Aorta (tissue), 5 donors: ENCODE data around the gene CCDC124. TPM values are rescaled to one million over a fixed set of nuclear protein-coding genes. Genes with fewer than 3 reads are reported as not detected.

ENCODE experiments used
- ATAC-seq: fragments of 200-7000 bp; cut with Tn5 transposase; one replicate; pipeline ENCODE4 v1.9.1; 2022; ENCODE audit warnings: moderate library complexity; ENCODE audit not compliant: low FRiP score
- DNase-seq, 2 donors: peaks; one replicate each; pipeline ENCODE4 v3.0.0-alpha.2; 2020
- H3K27ac ChIP-seq, 2 donors: one replicate each; pipeline ENCODE4 v1.5.1; 2013; ENCODE audit warnings: low read length in 2 of 2, mild to moderate bottlenecking in 2 of 2, moderate library complexity in 2 of 2, control low read depth in 1 of 2, inconsistent platforms in 1 of 2, low read depth in 1 of 2
- H3K27me3 ChIP-seq, 2 donors: one replicate each; pipeline ENCODE4 v1.6.1; 2013; ENCODE audit warnings: control low read depth in 1 of 2, low read length in 1 of 2, mild to moderate bottlenecking in 1 of 2, moderate library complexity in 1 of 2; ENCODE audit not compliant: insufficient read depth in 2 of 2, control insufficient read depth in 1 of 2
- H3K36me3 ChIP-seq, 2 donors: one replicate each; pipeline ENCODE4 v1.6.1; 2013; ENCODE audit warnings: control low read depth in 1 of 2, low read length in 1 of 2, mild to moderate bottlenecking in 1 of 2; ENCODE audit not compliant: insufficient read depth in 2 of 2, control insufficient read depth in 1 of 2
- H3K4me1 ChIP-seq, 2 donors: one replicate each; pipeline ENCODE4 v1.6.1; 2013; ENCODE audit warnings: low read length in 2 of 2, control low read depth in 1 of 2, mild to moderate bottlenecking in 1 of 2, moderate library complexity in 1 of 2; ENCODE audit not compliant: insufficient read depth in 2 of 2, control insufficient read depth in 1 of 2
- H3K4me3 ChIP-seq, 2 donors: one replicate each; pipeline ENCODE4 v1.5.1; 2013; ENCODE audit warnings: low read length in 2 of 2, control low read depth in 1 of 2, mild to moderate bottlenecking in 1 of 2
- H3K9me3 ChIP-seq: one replicate; pipeline ENCODE4 v1.6.1; 2013; ENCODE audit warnings: mild to moderate bottlenecking, low read length; ENCODE audit not compliant: control insufficient read depth
- WGBS, 2 donors: extraction: QIAGEN DNeasy Blood & Tissue Kit; methylation state at CpG; one replicate each; pipeline ENCODE4 v1.1.7; 2013; 5-methylcytosine and 5-hydroxymethylcytosine counted together
- intact Hi-C, 2 donors: fragments of 100-400 bp; cut with DNase I; formaldehyde crosslinking; loops; one replicate each; pipeline versions ENCODE4 v1.14.2 to v1.15.0; 2022
- polyA plus RNA-seq, 2 donors: library from polyadenylated mRNA; stranded (reverse); fragments of 200-250 nt; gene quantifications; one replicate each; pipeline ENCODE4 v1.2.3, GENCODE V29; 2013
- total RNA-seq, 2 donors: library from RNA; stranded (reverse); fragmentation: NEBNext Ultra II Directional; extraction: Animal tissue kit (Norgen Biotek cat#: 25700); gene quantifications; one replicate each; pipeline ENCODE4 v1.2.1, GENCODE V29; 2021
- donor health status: healthy with polysubstance abuse.
- donor health status: Bipolar disorder and iron deficiency.
- donor health status: DM: no; HTN: no; CAD: no.
- donor health status: DM: no; HTN: no; CAD: no.
- donor health status: DM: yes; HTN: yes; CAD: no.

CCDC124 gene
- total and polyA plus RNA-seq, 4 donors = 48.9 to 162 (median 90.7) TPM

GRCh38 chr19:17988161-17988560 is 55.3 kb downstream of the CCDC124 start:
- Histone ChIP-seq H3K4me1 (no peaks in the 10 kb centered on the region), H3K9me3 (no peaks in the 10 kb centered on the region), H3K36me3 (no peaks in the 10 kb centered on the region), H3K4me3 (no peak overlapping the region), H3K27ac (no peak overlapping the region), H3K27me3 (no peaks in the 10 kb centered on the region)
- WGBS, 2 donors = 87 to 90% methylated on average over 13 of the region's 13 CpGs
- DNase-seq = no peak
- intact Hi-C loops = no loop called here
- ATAC-seq = no peak

GRCh38 chr19:17989425-17990094 is 56.7 kb downstream of the CCDC124 start:
- ATAC-seq (no peak), DNase-seq (no peak)
- H3K27me3 ChIP-seq = no peaks in the 10 kb centered on the region
- H3K9me3 ChIP-seq = no peaks in the 10 kb centered on the region
- intact Hi-C loops = no loop called here
- H3K27ac ChIP-seq = no peak overlapping the region
- WGBS, 2 donors = 85 to 86% methylated on average over 16 of the region's 16 CpGs
- H3K36me3 ChIP-seq = no peaks in the 10 kb centered on the region
- H3K4me3 ChIP-seq = no peak overlapping the region
- no peaks in the 10 kb centered on the region for H3K4me1 ChIP-seq

DNA sequence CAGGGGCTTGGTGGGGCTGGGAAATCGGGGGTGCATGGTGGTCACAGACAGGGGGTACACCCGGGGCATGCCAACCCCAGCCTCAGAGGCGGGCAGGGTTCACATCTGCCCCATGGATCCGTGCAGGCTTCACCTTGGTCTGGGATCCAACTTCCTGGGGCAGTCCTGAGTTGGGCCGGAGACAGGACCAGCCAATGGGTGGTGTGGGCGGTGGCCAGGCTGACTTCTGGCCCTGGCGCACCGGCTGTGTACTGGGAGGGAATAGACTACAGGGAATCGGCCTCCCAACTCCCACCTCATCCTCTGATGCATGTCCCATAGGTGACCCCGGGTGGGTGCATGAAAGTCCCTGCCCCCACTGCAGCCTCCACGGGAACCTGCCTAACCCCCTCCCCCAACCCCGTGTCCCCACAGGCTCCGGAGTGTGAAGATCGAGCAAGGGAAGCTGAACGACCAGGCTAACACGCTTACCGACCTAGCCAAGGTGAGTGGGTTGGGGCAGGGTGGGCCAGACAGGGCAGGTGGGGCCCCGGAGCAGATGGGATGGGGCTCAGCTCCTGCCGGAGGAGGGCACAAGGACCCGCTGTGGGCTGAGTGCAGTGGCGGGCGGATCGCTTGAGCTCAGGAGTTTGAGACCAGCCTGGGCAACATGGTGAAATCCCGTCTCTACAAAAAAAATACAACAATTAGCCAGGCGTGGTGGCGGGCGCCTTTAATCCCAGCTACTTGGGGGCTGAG is 60.4 kb downstream of the CCDC124 start:
- Histone ChIP-seq H3K27ac (no peak overlapping the region), H3K9me3 (no peaks in the 10 kb centered on the region), H3K27me3 (no peaks in the 10 kb centered on the region), H3K4me1 (no peaks in the 10 kb centered on the region), H3K36me3 (no peaks in the 10 kb centered on the region), H3K4me3 (no peak overlapping the region)
- DNase-seq = no peak
- intact Hi-C loops = no loop called here
- ATAC-seq = no peak
- WGBS, 2 donors = 73 to 74% methylated on average over 25 to 27 of the region's 27 CpGs

Other genes with a start within 250 kb of the CCDC124 start
- gene UNC13A, start 244.7 kb upstream of the CCDC124 start, total RNA-seq = 1 to 10 TPM; 2.4 to 2.8 TPM
- 1 to 10 TPM in 1 of 2 donors, under 1 TPM in 1; 0.38 to 1.3 TPM for gene UNC13A, start 244.7 kb upstream of the CCDC124 start, polyA plus RNA-seq
- 10 to 100 TPM; 53.6 to 60.1 TPM for gene MAP1S, start 213.5 kb upstream of the CCDC124 start, total RNA-seq
- 10 to 100 TPM in 1 of 2 donors, 1 to 10 TPM in 1; 9.9 to 18.9 TPM for gene MAP1S, start 213.5 kb upstream of the CCDC124 start, polyA plus RNA-seq
- gene FCHO1, start 181.5 kb upstream of the CCDC124 start, total RNA-seq = 1 to 10 TPM; 2.9 to 6.9 TPM
- 1 to 10 TPM; 1.5 to 1.6 TPM for gene FCHO1, start 181.5 kb upstream of the CCDC124 start, polyA plus RNA-seq
- gene B3GNT3, start 137.9 kb upstream of the CCDC124 start, total RNA-seq = 1 to 10 TPM in 1 of 2 donors, under 1 TPM in 1; 0.42 to 1.9 TPM
- gene B3GNT3, start 137.9 kb upstream of the CCDC124 start, polyA plus RNA-seq = 1 to 10 TPM in 1 of 2 donors, not detected in 1; 4.5 TPM
- gene INSL3, start 111.5 kb upstream of the CCDC124 start, total RNA-seq = not detected
- gene INSL3, start 111.5 kb upstream of the CCDC124 start, polyA plus RNA-seq = not detected
- 10 to 100 TPM; 15.4 to 33.3 TPM for gene JAK3, start 85.0 kb upstream of the CCDC124 start, total RNA-seq
- gene JAK3, start 85.0 kb upstream of the CCDC124 start, polyA plus RNA-seq = 1 to 10 TPM; 2.3 to 2.6 TPM
- gene RPL18A, start 73.1 kb upstream of the CCDC124 start, total RNA-seq = 1,000 to 10,000 TPM; 1,221 to 1,276 TPM
- gene RPL18A, start 73.1 kb upstream of the CCDC124 start, polyA plus RNA-seq = 1,000 to 10,000 TPM; 2,303 to 3,237 TPM
- gene SLC5A5, start 61.1 kb upstream of the CCDC124 start, total RNA-seq = not detected
- gene SLC5A5, start 61.1 kb upstream of the CCDC124 start, polyA plus RNA-seq = under 1 TPM in 1 of 2 donors, not detected in 1; 0.03 TPM
- gene KCNN1, start 34.1 kb downstream of the CCDC124 start, total RNA-seq = under 1 TPM in 1 of 2 donors, not detected in 1; 0.13 TPM
- gene KCNN1, start 34.1 kb downstream of the CCDC124 start, polyA plus RNA-seq = under 1 TPM in 1 of 2 donors, not detected in 1; 0.13 TPM
- 10 to 100 TPM; 40.6 to 60.5 TPM for gene ARRDC2, start 75.2 kb downstream of the CCDC124 start, total RNA-seq
- 100 to 1,000 TPM in 1 of 2 donors, 10 to 100 TPM in 1; 82.5 to 104 TPM for gene ARRDC2, start 75.2 kb downstream of the CCDC124 start, polyA plus RNA-seq
- gene IL12RB1, start 153.9 kb downstream of the CCDC124 start, total RNA-seq = 1 to 10 TPM; 1.7 to 2.6 TPM
- under 1 TPM; 0.69 to 0.75 TPM for gene IL12RB1, start 153.9 kb downstream of the CCDC124 start, polyA plus RNA-seq
- gene MAST3, start 164.8 kb downstream of the CCDC124 start, total RNA-seq = 10 to 100 TPM; 21.5 to 25.2 TPM
- 10 to 100 TPM in 1 of 2 donors, 1 to 10 TPM in 1; 4.4 to 32.7 TPM for gene MAST3, start 164.8 kb downstream of the CCDC124 start, polyA plus RNA-seq
- gene PIK3R2, start 220.1 kb downstream of the CCDC124 start, total RNA-seq = 10 to 100 TPM; 14.1 to 21.8 TPM
- gene PIK3R2, start 220.1 kb downstream of the CCDC124 start, polyA plus RNA-seq = 1 to 10 TPM; 1.8 to 5.1 TPM
- gene IFI30, start 240.8 kb downstream of the CCDC124 start, total RNA-seq = 10 to 100 TPM; 85.2 to 92.7 TPM
- gene IFI30, start 240.8 kb downstream of the CCDC124 start, polyA plus RNA-seq = 100 to 1,000 TPM in 1 of 2 donors, 10 to 100 TPM in 1; 35.0 to 107 TPM